ENCODE results near the gene KIF17.

KIF17 gene

DNA sequence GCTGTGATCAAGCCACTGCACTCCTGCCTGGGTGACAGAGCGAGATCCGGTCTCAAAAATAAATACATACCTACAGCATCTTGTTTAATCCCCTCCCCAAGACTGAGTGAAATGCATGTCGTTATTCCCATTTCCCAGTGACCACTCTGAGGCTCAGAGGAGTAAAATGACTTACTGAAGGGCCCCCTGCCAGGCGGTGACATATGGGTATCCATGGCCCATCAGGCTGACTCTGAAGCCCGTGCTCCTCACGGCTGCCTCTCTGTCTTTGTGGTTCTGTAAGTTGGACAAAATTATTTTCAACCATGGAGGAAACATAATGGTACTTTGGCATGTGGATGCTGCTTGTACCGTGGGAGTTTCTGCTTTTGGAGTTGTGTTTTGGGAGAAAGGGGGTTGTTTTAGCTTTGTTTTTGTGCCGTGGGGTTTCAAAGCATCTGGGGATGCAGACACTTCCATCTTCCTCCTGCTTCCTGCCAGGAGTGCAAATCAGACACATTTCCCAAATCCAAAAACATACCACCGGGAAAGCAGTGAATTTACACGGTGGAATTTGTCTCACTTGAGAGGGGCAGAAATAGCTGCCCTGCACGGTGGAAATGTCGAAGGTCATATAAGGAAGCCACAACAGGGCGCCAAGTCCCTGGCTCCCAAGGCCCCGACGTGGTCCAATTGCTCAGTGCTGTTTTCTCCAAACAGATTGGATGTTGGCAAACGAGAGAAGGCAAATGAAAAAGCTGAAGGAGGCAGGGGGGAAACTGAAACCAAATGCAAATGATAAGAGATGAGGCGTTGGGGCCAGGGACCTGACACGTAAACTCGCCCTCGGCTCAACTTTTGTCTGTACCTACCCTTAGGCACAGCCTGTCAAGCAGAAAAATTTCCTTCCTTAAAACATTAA, 101.6 kb downstream of the KIF17 start:
- H3K27ac ChIP-seq: no peak overlapping the region
- TF ChIP-seq, protein P1, sequence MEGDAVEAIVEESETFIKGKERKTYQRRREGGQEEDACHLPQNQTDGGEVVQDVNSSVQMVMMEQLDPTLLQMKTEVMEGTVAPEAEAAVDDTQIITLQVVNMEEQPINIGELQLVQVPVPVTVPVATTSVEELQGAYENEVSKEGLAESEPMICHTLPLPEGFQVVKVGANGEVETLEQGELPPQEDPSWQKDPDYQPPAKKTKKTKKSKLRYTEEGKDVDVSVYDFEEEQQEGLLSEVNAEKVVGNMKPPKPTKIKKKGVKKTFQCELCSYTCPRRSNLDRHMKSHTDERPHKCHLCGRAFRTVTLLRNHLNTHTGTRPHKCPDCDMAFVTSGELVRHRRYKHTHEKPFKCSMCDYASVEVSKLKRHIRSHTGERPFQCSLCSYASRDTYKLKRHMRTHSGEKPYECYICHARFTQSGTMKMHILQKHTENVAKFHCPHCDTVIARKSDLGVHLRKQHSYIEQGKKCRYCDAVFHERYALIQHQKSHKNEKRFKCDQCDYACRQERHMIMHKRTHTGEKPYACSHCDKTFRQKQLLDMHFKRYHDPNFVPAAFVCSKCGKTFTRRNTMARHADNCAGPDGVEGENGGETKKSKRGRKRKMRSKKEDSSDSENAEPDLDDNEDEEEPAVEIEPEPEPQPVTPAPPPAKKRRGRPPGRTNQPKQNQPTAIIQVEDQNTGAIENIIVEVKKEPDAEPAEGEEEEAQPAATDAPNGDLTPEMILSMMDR (conservative IDR thresholded peaks at IDR 0.05): no peak
- TF ChIP-seq ZFX (IDR thresholded peaks at IDR 0.05): no peak

DNA sequence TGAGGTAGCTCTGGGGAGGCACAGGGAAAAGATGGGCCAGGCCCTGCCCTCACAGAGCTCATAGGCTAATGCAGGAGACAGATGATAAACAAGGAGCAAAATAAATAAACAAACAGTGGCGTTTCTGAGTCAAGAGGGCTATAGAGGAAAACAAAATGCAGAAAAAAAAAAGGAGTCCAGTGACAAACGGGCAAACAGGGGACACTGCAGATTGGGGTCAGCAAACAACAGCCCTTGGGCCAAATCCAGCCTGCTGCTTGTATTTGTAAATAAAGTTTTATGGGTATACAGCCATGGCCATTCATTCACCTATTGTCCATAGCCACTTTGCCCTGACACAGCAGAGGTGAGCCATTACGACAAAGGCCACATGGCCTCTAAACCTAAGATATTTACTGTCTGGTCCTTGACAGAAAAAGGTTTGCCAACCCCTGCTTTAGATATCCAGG, 103.7 kb downstream of the KIF17 start:
- H3K27ac ChIP-seq: 0 out of 2 replicates have a peak overlapping the region, but pooled peaks have one; percentile 15
- TF ChIP-seq, protein P1 (conservative IDR thresholded peaks at IDR 0.05): no peak
- no peak for TF ChIP-seq ZFX (IDR thresholded peaks at IDR 0.05)
